SK-N-SH treated with all-trans-retinoic acid at 6 μM for 48 hours (cell line): Measurements from ENCODE around the gene DGUOK.

ENCODE experiments used
- ATAC-seq: fragments of 200-7000 bp; cut with Tn5 transposase; 3 replicates; pipeline ENCODE4 v1.9.1; 2020; ENCODE audit warnings: mild to moderate bottlenecking, moderate library complexity
- ARNTL ChIP-seq: fragments of 450-650 bp; formaldehyde crosslinking; IDR thresholded peaks from 2 replicates; pipeline ENCODE4 v1.5.0; 2020; ENCODE audit warnings: low read depth, mild to moderate bottlenecking, moderate library complexity, borderline replicate concordance
- CREB5 ChIP-seq: fragments of 250-450 bp; sonication (Bioruptor Pico); IDR thresholded peaks from 2 replicates; pipeline ENCODE4 v1.5.1; 2020; ENCODE audit warnings: low read depth, mild to moderate bottlenecking, moderate library complexity
- CSDC2 ChIP-seq: fragments of 250-450 bp; sonication (Bioruptor Pico); IDR thresholded peaks from 2 replicates; pipeline ENCODE4 v1.5.0; 2020; ENCODE audit warnings: mild to moderate bottlenecking, moderate library complexity
- CSRNP3 ChIP-seq: fragments of 250-450 bp; sonication (Bioruptor Pico); IDR thresholded peaks from 2 replicates; pipeline ENCODE4 v1.5.1; 2021; ENCODE audit warnings: mild to moderate bottlenecking, moderate library complexity
- ESRRG ChIP-seq: fragments of 250-450 bp; sonication (Bioruptor Pico); IDR thresholded peaks from 2 replicates; pipeline ENCODE4 v1.6.1; 2021; ENCODE audit warnings: mild to moderate bottlenecking
- GLIS3 ChIP-seq: fragments of 250-450 bp; sonication (Bioruptor Pico); IDR thresholded peaks from 2 replicates; pipeline ENCODE4 v1.5.0; 2020; ENCODE audit warnings: mild to moderate bottlenecking, moderate library complexity
- ISL1 ChIP-seq: fragments of 250-450 bp; sonication (Bioruptor Pico); IDR thresholded peaks from 2 replicates; pipeline ENCODE4 v2.1.2; 2022; ENCODE audit warnings: mild to moderate bottlenecking, moderate library complexity
- OSR1 ChIP-seq: fragments of 250-450 bp; sonication (Bioruptor Pico); IDR thresholded peaks from 2 replicates; pipeline ENCODE4 v1.8.0; 2022; ENCODE audit warnings: moderate library complexity, mild to moderate bottlenecking, inconsistent platforms
- PATZ1 ChIP-seq: fragments of 250-450 bp; sonication (Bioruptor Pico); IDR thresholded peaks from 2 replicates; pipeline ENCODE4 v1.8.0; 2020; ENCODE audit warnings: mild to moderate bottlenecking, moderate library complexity, borderline replicate concordance
- POU6F1 ChIP-seq: fragments of 250-450 bp; sonication (Bioruptor Pico); IDR thresholded peaks from 2 replicates; pipeline ENCODE4 v1.8.0; 2021; ENCODE audit warnings: low read depth, mild to moderate bottlenecking, moderate library complexity, borderline replicate concordance
- PPARA ChIP-seq: fragments of 250-450 bp; sonication (Bioruptor Pico); IDR thresholded peaks from 2 replicates; pipeline ENCODE4 v1.5.0; 2020; ENCODE audit warnings: mild to moderate bottlenecking, borderline replicate concordance
- RARB ChIP-seq: fragments of 250-450 bp; sonication (Bioruptor Pico); IDR thresholded peaks from 2 replicates; pipeline ENCODE4 v1.8.0; 2021; ENCODE audit warnings: mild to moderate bottlenecking, moderate library complexity
- SNAI2 ChIP-seq: fragments of 250-450 bp; sonication (Bioruptor Pico); IDR thresholded peaks from 2 replicates; pipeline ENCODE4 v1.5.0; 2020; ENCODE audit warnings: mild to moderate bottlenecking, moderate library complexity
- TCF4 ChIP-seq: fragments of 250-450 bp; sonication (Bioruptor Pico); IDR thresholded peaks from 2 replicates; pipeline ENCODE4 v1.8.0; 2021; ENCODE audit warnings: mild to moderate bottlenecking, moderate library complexity, borderline replicate concordance
- TOX ChIP-seq: fragments of 250-450 bp; sonication (Bioruptor Pico); IDR thresholded peaks from 2 replicates; pipeline ENCODE4 v1.8.0; 2021; ENCODE audit warnings: mild to moderate bottlenecking, moderate library complexity, borderline replicate concordance
- TSHZ2 ChIP-seq: fragments of 250-450 bp; sonication (Bioruptor Pico); IDR thresholded peaks from 2 replicates; pipeline ENCODE4 v1.5.0; 2020; ENCODE audit warnings: mild to moderate bottlenecking, moderate library complexity
- ZC3H10 ChIP-seq: fragments of 250-450 bp; sonication (Bioruptor Pico); IDR thresholded peaks from 2 replicates; pipeline ENCODE4 v1.5.1; 2021; ENCODE audit warnings: mild to moderate bottlenecking, moderate library complexity
- ZFP3 ChIP-seq: fragments of 250-450 bp; sonication (Bioruptor Pico); IDR thresholded peaks from 2 replicates; pipeline ENCODE4 v1.5.0; 2020; ENCODE audit warnings: mild to moderate bottlenecking, moderate library complexity
- ZFP30 ChIP-seq: fragments of 450-650 bp; formaldehyde crosslinking; IDR thresholded peaks from 2 replicates; pipeline ENCODE4 v1.5.0; 2022; ENCODE audit warnings: mild to moderate bottlenecking, moderate library complexity
- ZNF565 ChIP-seq: fragments of 450-650 bp; formaldehyde crosslinking; conservative IDR thresholded peaks from 2 replicates; pipeline ENCODE4 v1.5.0; 2020; ENCODE audit warnings: low read depth, mild to moderate bottlenecking, moderate library complexity
- ZNF70 ChIP-seq: fragments of 450-650 bp; formaldehyde crosslinking; IDR thresholded peaks from 2 replicates; pipeline ENCODE4 v1.5.0; 2020; ENCODE audit warnings: mild to moderate bottlenecking, moderate library complexity
- ZNF8 ChIP-seq: fragments of 450-650 bp; formaldehyde crosslinking; IDR thresholded peaks from 2 replicates; pipeline ENCODE4 v1.5.0; 2020; ENCODE audit warnings: mild to moderate bottlenecking, moderate library complexity

DGUOK gene

GRCh38 chr2:73994178-73994831 is 67.6 kb downstream of the DGUOK start:
- ATAC-seq, result no peak
- TF ChIP-seq RARB (CRISPR knock-in tag), result no peak
- TF ChIP-seq PPARA (CRISPR knock-in tag), result no peak
- TF ChIP-seq TSHZ2 (CRISPR knock-in tag), result no peak
- no peak for TF ChIP-seq TCF4 (CRISPR knock-in tag)
- TF ChIP-seq ZFP3 (CRISPR knock-in tag), result no peak
- TF ChIP-seq CSRNP3 (CRISPR knock-in tag), result no peak
- no peak for TF ChIP-seq ARNTL (CRISPR knock-in tag)
- no peak for TF ChIP-seq ZFP30 (CRISPR knock-in tag)
- TF ChIP-seq ISL1 (CRISPR knock-in tag), result no peak
- TF ChIP-seq TOX (CRISPR knock-in tag), result no peak
- TF ChIP-seq SNAI2 (CRISPR knock-in tag), result no peak
- TF ChIP-seq OSR1 (CRISPR knock-in tag), result no peak
- TF ChIP-seq ZNF70 (CRISPR knock-in tag), result no peak
- no peak for TF ChIP-seq POU6F1
- no peak for TF ChIP-seq ESRRG (CRISPR knock-in tag)
- no peak for TF ChIP-seq ZNF565 (CRISPR knock-in tag)
- no peak for TF ChIP-seq CREB5
- TF ChIP-seq GLIS3 (CRISPR knock-in tag), result no peak
- no peak for TF ChIP-seq CSDC2 (CRISPR knock-in tag)
- TF ChIP-seq ZNF8 (CRISPR knock-in tag), result no peak

- no peak; the same call in 2 of the 3 replicates for ATAC-seq
- TF ChIP-seq CSDC2 (CRISPR knock-in tag), result no peak
- TF ChIP-seq POU6F1, result no peak
- TF ChIP-seq OSR1 (CRISPR knock-in tag), result no peak
- TF ChIP-seq ZC3H10 (CRISPR knock-in tag), result no peak
- no peak for TF ChIP-seq CSRNP3 (CRISPR knock-in tag)
- TF ChIP-seq RARB (CRISPR knock-in tag), result no peak
- no peak for TF ChIP-seq ARNTL (CRISPR knock-in tag)
- no peak for TF ChIP-seq PATZ1 (CRISPR knock-in tag)
- no peak for TF ChIP-seq CREB5
These were observed 69.1 kb downstream of the DGUOK start for GRCh38 chr2:73995810-73996209.
